Panc1 (cell line): Measurements from ENCODE around the gene VAC14. TPM values are rescaled to one million over a fixed set of nuclear protein-coding genes. Genes with fewer than 3 reads are reported as not detected.

Source experiments
- ATAC-seq: fragments of 200-7000 bp; cut with Tn5 transposase; 2 replicates; pipeline ENCODE4 v1.9.1; 2020; ENCODE audit warnings: mild to moderate bottlenecking, moderate library complexity
- BruUV-seq: library from RNA; stranded (reverse); fragments of 400-500 nt; replicated peaks from 2 replicates; lab custom pipeline; 2021; lab: Mats Ljungman, UMichigan
- CTCF ChIA-PET: fragments of 300-600 bp; sonication (Branson Sonifier 250); formaldehyde crosslinking; loops from one replicate; lab custom pipeline; 2022; ENCODE audit warnings: antibody characterized with exemption; lab: Charles Lee
- POLR2A ChIA-PET: fragments of 300-600 bp; sonication (Branson Sonifier 250); formaldehyde crosslinking; loops from one replicate; lab custom pipeline; 2022; ENCODE audit warnings: antibody characterized with exemption; lab: Charles Lee
- DNase-seq: peaks from one replicate; pipeline ENCODE4 v3.0.0-alpha.2; 2010; ENCODE audit warnings: low read depth, low spot score
- H3K27ac ChIP-seq: 2 replicates; pipeline ENCODE4 v1.5.1; 2011; ENCODE audit warnings: mild to moderate bottlenecking, low read length, inconsistent platforms
- H3K27me3 ChIP-seq: fragments of 200-500 bp; sonication (Bioruptor generic); 2 replicates; pipeline ENCODE4 v1.6.0; 2014; ENCODE audit warnings: low read length, inconsistent platforms; ENCODE audit not compliant: control insufficient read depth, insufficient read depth
- H3K36me3 ChIP-seq: fragments of 200-500 bp; sonication (Bioruptor generic); 2 replicates; pipeline ENCODE4 v1.5.1; 2014; ENCODE audit warnings: inconsistent platforms, mild to moderate bottlenecking, low read length, moderate library complexity; ENCODE audit not compliant: control insufficient read depth, insufficient read depth
- H3K4me1 ChIP-seq: 2 replicates; pipeline ENCODE4 v1.5.1; 2011; ENCODE audit warnings: inconsistent platforms, mild to moderate bottlenecking, low read length, moderate library complexity; ENCODE audit not compliant: control insufficient read depth, insufficient read depth
- H3K4me3 ChIP-seq, 2 experiments: 2 replicates each; pipeline ENCODE4 v1.5.1; 2011 to 2012; ENCODE audit warnings: low read depth in 2 of 2, low read length in 2 of 2, mild to moderate bottlenecking in 2 of 2, inconsistent platforms in 1 of 2, moderate library complexity in 1 of 2
- H3K9me3 ChIP-seq: fragments of 200-500 bp; sonication (Bioruptor generic); 2 replicates; pipeline ENCODE4 v1.5.1; 2014; ENCODE audit warnings: low read depth, mild to moderate bottlenecking, inconsistent platforms, low read length, moderate library complexity; ENCODE audit not compliant: control insufficient read depth, insufficient read depth
- CTCF ChIP-seq: fragments of 450-650 bp; IDR thresholded peaks from 2 replicates; pipeline ENCODE4 v1.5.1; 2017; ENCODE audit warnings: mild to moderate bottlenecking
- POLR2AphosphoS5 ChIP-seq: IDR thresholded peaks from 2 replicates; pipeline ENCODE4 v1.6.1; 2012; ENCODE audit warnings: mild to moderate bottlenecking, low read depth, low read length, moderate library complexity
- REST ChIP-seq, 2 experiments: IDR thresholded peaks; 2 replicates each; pipeline ENCODE4 v1.6.1; 2011 to 2012; ENCODE audit warnings: low read depth in 2 of 2, control low read depth in 1 of 2, low read length in 1 of 2, mild to moderate bottlenecking in 1 of 2, moderate library complexity in 1 of 2; ENCODE audit not compliant: insufficient read depth in 1 of 2
- SIN3A ChIP-seq: IDR thresholded peaks from 2 replicates; pipeline ENCODE4 v1.6.1; 2012; ENCODE audit warnings: low read depth, mild to moderate bottlenecking, low read length, moderate library complexity, borderline replicate concordance; ENCODE audit not compliant: insufficient read depth
- TCF7L2 ChIP-seq: IDR thresholded peaks from 2 replicates; pipeline ENCODE4 v1.6.1; 2011; ENCODE audit warnings: mild to moderate bottlenecking, low read depth, low read length, inconsistent platforms
- in situ Hi-C: cut with HindIII; loops from 2 replicates; pipeline ENCODE4 v1.10.0; 2016; ENCODE audit warnings: low sequenced_read_pairs, low pct_unique_long_range_greater_than_20kb
- intact Hi-C: fragments of 100-400 bp; cut with micrococcal nuclease; formaldehyde crosslinking; loops from one replicate; pipeline ENCODE4 v1.10.0; 2022; ENCODE audit not compliant: unreplicated experiment
- total RNA-seq: library from RNA; stranded (reverse); gene quantifications from one replicate; pipeline ENCODE4 v1.2.1, GENCODE V29; 2021; ENCODE audit not compliant: unreplicated experiment

VAC14 gene
- total RNA-seq, 1 experiment from 2014 or later: 37.9 TPM

GRCh38 chr16:70638814-70639792, 161.9 kb downstream of the VAC14 start:
- Histone ChIP-seq H3K27ac (no peak overlapping the region), H3K4me1 (no peaks in the 10 kb centered on the region), H3K9me3 (no peaks in the 10 kb centered on the region), H3K27me3 (no peaks in the 10 kb centered on the region), H3K4me3 (no peak overlapping the region), H3K36me3 (no peaks in the 10 kb centered on the region)
- ChIA-PET CTCF (interaction anchor here (1.2 kb wide), 1 partner anchor 15 kb away, joined by 4 read pairs; no protein-coding TSS in a partner anchor), POLR2A (interaction anchor here (0.7 kb wide), 1 partner anchor 109 kb away, joined by 3 read pairs; no protein-coding TSS in a partner anchor)
- no peak for ATAC-seq
- no peak for DNase-seq
- in situ Hi-C loops: no loop called here
- BruUV-seq: no TSS peak
- intact Hi-C loops: no loop called here
- TF ChIP-seq TCF7L2 (no peak), SIN3A (no peak), POLR2AphosphoS5 (no peak), CTCF (no peak; the same call in 1 of the 2 replicates), REST (IDR thresholded peaks at IDR 0.05; ENCODE audit: insufficient read depth in 1 of 2, low read depth in 2 of 2, low read length in 1 of 2) (no peak)

Other genes starting within 250 kb of the VAC14 start
- 5.8 TPM for gene IL34, start 154.6 kb downstream of the VAC14 start, total RNA-seq
- gene MTSS2, start 115.1 kb downstream of the VAC14 start, total RNA-seq: 55.7 TPM